H4 (cell line): Measurements from ENCODE around the gene UVRAG. TPM values are rescaled to one million over a fixed set of nuclear protein-coding genes. Genes with fewer than 3 reads are reported as not detected.
"Not testable (repeated sequence)": the region's sequence is repeated elsewhere in the genome, so short reads cannot be mapped to it uniquely, and the experiment has no call there.

Experiments used
- DNase-seq: peaks from one replicate; pipeline ENCODE4 v3.0.0-alpha.2; 2015; ENCODE audit warnings: low spot score
- total RNA-seq: library from RNA; depleted of rRNA; stranded (reverse); fragments of >200 nt; shearing (Covaris generic); gene quantifications from 2 replicates; pipeline ENCODE4 v1.2.3, GENCODE V29; 2014

Gene UVRAG
- total RNA-seq, 1 experiment from 2014 or later, result 10.0 TPM

DNA sequence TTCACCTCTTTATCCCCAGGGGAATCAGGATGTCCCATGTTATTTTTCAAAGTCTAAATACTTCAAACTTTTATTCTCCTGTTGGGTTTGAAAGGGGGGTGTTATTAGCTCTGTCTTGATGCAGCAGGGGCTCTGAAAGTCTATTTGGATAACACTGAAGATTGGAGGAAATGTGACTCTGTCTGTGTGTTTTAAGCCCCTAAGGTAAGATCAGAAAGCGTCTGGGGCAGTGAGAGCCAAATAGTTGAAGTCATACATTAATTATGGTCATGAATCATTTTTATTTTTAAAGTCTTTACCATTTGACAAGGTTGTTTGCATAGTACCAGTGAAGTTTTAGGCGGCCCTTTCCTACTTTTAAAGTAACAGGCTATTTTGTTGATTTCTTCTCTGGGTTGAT, 139.0 kb downstream of the UVRAG start:
- no peak for DNase-seq

DNA sequence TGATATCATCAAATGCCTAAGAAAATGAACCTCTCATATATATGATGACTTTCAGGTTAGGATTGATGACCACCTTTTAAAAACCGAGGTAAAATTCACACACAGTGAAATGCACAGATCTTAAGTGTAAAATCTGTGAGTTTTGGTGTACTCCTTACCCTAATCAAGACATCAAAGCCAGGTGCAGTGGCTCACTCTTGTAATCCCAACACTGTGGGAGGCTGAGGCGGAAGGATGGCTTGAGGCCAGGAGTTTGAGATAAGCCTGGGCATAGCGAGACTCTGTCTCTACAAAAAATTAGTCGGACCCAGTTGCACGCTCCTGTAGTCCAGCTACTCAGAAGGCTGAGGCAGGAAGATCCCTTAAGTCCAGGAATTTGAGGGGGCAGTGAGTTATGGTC, 140.4 kb downstream of the UVRAG start:
- no peak for DNase-seq

DNA sequence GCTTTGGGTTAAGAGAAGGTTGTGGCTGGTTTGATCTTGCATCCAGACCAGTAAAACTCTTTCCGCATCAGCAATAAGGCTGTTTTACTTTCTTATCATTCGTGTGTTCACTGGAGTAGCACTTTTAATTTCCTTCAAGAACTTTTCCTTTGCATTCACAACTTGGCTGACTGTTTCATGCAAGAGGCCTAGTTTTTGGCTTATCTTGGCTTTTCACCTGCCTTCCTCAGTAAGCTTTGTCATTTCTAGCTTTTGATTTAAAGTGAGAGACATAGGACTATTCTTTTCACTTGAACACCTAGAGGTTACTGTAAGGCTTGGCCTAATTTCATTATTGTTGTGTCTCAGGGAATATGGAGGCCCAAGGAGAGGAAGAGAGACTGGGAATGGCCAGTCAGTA, 144.5 kb downstream of the UVRAG start:
- DNase-seq, result no peak

DNA sequence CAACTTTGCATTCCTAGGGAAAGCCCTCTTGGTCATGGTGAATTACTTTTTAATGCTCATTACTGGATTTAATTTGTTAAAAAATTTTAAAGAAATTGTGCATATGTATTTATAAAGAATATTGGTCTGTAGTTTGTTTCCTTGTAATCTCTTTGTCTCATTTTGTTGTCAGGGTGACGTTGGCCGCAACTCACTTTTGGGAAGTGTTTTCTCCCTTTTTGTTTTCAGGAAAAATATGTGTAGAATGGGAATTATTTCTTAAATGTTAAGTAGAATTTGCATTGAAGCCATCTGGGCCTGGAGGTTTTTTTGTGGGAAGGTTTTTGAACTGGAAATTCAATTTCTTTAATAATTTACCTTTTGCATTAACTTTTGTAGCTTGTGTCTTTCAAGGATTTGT, 149.1 kb downstream of the UVRAG start:
- DNase-seq, result no peak

DNA sequence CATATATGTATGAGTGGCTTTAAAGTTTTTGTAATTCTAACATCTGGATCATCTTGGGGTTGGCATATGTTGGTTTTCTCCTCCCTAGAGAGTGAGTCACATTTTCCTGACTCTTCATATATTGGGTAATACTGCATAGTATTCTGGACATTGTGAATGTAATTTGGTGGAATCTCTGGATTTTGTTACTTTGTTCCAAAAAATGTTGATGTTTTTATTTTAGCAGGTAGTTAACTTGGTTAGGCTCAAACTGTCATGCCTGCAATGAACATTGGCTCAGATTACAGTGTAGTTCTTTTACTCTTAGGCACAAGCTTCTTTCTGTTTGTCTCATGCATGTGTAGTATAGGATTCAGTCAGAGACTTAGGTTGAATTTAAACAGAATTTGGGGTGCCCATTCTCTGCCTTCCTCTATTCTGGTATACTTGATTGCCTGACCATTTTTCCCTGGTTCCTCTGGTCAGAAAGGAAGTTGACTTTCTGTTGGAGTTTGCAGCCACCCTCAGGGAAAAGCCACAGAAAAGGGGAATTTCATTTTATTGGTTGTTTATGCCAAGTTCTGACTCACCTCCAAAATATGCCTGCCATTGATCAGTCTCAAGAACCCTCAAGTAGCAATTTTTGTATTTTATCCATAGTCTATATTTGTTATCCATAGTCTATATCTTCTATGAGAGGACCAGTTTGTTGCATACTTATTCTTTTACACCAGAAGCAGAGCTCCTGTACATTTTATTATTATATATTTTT, 151.7 kb downstream of the UVRAG start:
- DNase-seq, result peak; percentile 16

DNA sequence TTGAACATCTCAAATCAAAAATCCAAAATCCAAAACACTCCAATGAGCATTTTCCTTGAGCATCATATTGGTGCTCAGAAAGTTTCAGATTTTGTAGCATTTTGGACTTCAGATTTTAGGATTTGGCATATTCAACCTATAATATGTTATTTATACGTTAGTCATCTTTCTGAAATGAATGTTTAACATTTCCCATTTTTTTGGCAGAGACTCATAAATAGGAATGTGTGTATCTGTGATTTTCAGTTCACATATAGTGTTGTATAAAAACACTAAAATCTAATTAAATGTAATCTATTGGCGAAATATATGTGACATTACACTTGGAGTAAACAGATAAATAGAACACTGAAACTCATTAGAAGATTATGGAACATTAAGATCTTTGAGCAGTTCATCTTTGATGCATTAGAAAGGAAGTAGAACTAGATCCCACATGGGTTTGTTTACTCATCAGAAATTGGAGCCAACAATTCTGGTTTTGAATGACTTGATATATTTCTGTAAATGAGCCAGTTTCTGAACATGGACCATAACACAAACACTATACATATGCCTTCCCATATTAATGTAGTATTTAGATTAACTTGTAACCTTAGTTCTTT, 153.1 kb downstream of the UVRAG start:
- DNase-seq, result no peak

DNA sequence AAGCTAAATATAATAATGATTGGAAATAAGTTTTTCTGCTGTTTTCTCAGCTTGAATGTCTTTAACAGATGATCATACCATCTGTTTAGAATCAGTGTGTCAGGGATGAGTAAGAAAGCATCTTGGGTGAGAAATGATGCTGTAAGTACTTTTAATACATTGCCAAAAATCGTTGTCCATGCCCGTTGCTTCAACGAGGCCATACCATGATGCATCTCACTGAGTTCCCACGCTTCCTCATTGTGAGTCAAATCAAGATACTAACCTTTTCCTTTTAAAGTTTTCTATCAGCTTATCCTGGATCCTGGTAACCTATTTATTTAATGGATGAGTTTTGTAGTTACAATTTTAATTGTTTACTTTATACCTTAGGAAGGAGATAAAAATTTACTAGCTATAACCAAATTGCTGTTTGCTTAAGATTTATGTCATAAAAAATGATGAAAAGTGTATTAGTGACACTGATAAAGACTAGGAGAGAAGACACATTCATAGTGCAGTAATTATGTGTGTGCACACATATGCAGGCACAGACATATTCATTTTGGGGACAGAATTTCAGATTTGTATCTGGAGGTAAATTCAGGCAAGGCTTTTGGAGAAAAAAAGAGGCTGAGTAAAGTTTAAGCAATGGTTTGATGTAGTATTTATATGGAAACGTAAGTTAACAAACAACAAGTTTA, 154.8 kb downstream of the UVRAG start:
- DNase-seq, result no peak

DNA sequence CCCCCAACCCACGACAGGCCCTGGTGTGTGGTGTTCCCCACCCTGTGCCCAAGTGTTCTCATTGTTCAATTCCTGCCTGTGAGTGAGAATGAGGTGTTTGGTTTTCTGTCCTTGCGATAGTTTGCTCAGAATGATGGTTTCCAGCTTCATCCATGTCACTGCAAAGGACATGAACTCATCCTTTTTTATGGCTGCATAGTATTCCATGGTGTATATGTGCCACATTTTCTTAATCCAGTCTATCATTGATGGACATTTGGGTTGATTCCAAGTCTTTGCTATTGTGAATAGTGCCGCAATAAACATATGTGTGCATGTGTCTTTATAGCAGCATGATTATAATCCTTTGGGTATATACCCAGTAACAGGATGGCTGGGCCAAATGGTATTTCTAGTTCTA, 158.7 kb downstream of the UVRAG start:
- not testable (repeated sequence) for DNase-seq

DNA sequence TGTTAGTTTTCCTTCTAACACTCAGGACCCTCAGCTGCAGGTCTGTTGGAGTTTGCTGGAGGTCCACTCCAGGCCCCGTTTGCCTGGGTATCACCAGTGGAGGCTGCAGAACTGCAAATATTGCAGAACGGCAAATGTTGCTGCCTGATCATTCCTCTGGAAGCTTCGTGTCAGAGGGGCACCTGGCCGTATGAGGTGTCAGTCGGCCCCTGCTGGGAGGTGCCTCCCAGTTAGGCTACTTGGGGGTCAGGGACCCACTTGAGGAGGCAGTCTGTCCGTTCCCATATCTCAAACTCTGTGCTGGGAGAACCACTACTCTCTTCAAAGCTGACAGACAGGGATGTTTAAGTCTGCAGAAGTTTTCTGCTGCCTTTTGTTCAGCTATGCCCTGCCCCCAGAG, 164.1 kb downstream of the UVRAG start:
- not testable (repeated sequence) for DNase-seq

DNA sequence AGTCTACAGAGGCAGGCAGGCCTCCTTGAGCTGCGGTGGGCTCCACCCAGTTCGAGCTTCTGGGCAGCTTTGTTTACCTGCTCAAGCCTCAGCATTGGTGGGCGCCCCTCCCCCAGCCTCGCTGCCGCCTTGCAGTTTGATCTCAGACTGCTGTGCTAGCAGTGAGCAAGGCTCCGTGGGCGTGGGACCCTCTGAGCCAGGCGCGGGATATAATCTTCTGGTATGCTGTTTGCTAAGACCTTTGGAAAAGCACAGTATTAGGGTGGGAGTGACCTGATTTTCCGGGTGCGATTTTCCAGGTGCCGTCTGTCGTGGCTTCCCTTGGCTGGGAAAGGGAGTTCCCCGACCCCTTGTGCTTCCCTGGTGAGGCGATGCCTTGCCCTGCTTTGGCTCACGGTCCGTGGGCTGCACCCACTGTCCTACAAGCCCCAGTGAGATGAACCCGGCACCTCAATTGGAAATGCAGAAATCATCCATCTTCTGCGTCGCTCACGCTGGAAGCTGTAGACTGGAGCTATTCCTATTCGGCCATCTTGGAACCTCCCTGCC, 164.5 kb downstream of the UVRAG start:
- not testable (repeated sequence) for DNase-seq

DNA sequence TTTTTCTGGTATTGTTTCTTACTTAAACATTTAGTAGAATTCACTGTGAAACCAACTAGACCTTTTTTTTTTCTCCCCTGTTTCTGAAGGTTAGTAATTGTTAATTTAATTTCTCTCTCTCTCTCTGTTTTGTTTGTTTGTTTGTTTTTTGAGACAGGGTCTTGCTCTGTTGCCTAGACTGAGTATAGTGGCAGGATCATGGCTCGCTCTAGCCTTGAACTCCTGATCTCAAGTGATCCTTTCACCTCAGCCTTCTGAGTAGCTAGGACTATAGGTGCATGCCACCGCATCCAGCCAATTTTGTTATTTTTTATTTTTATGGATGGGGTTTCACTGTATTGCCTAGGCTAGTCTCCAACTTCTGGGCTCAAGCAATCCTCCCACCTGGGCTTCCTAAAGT, 165.0 kb downstream of the UVRAG start:
- DNase-seq, result no peak

DNA sequence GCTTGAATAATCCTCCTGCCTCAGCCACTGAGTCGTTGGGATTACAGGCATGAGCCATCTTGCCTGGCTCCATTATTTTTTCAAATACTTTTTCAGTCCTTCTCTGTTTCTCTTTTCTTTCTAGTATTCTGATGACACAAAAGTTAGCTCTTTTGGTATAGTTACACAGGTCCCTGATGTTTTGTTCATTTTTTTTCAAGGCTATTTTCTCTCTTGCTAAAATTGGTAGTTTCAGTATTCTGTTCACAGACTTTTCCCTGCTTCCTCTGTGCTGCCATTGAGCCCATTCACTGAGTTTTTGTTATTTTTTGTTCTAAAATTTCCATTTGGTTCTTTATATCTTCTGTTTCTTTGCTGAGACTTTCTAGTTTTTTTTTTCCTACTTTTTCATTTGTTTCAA, 166.5 kb downstream of the UVRAG start:
- DNase-seq, result no peak

DNA sequence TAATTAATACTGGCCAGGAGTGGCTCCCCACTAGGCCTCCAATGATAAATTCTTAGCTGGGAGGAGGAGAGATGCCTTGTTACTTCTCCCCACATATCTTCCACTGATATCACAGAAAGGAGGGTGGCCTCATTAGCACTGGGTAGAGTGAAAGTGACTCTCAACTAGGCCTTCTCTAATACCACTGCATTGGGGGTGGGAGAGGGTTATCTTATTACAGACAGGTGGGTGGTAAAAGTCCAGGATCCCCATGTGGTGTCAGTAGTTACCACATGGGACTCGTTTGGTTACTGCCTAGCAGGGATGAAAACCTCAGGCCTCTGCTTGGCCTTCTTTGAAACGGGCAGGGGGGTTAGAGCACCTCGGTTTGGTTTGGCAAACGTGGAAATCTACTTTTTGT, 167.3 kb downstream of the UVRAG start:
- no peak for DNase-seq

DNA sequence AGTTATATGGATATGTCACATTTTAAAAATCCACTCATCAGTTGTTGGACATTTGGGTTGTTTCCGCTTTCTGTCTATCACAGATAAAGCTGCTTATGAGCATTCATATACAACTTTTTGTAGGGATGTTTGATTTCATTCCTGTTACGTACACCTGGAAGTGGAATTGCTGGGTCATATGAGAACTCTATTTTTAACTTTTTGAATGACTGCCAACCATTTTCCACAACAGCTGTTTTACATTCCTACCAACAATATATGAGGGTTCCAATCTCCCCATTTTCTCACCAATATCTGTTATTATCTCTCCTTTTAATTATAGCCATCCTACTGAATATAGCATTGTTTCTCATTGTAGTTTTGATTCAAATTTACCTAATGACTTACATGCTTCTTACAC, 172.0 kb downstream of the UVRAG start:
- no peak for DNase-seq

DNA sequence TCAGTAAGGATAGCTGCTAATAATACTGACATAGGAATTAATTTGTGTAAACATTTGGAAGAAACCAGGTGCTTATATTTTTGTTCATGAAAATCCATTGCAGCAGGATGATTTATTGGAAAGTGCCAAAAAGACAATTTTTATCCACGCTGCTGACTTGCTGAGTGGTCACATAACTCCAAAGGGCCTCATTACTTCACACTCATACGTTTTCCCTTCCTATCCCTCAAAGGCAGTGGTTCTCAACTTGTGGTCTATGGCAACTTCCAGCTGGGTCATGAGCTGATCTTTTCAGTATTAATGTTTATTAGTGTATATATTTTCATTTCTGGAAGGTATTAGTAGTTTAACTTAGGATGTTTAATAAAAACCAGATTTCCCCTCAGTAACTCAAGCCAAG, 178.1 kb downstream of the UVRAG start:
- no peak for DNase-seq

DNA sequence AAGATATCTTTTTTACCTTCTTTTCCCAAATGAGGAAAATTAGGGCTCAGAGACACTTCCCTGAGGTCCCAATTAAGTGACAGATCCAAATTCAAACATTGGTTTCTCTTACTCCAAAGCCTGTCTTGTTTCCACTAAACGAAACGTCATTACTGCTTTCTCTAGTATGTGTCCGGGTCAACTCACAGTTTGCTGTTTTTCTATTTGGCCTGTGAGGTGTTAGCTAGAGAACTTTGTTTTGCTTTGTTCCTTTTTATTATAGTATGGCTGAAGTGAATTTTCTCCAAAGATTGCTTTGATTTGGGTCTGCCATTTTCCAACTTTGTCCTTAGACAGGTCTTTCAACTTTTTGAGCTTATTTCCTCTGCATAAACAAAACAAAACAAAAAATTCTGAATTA, 179.6 kb downstream of the UVRAG start:
- no peak for DNase-seq

DNA sequence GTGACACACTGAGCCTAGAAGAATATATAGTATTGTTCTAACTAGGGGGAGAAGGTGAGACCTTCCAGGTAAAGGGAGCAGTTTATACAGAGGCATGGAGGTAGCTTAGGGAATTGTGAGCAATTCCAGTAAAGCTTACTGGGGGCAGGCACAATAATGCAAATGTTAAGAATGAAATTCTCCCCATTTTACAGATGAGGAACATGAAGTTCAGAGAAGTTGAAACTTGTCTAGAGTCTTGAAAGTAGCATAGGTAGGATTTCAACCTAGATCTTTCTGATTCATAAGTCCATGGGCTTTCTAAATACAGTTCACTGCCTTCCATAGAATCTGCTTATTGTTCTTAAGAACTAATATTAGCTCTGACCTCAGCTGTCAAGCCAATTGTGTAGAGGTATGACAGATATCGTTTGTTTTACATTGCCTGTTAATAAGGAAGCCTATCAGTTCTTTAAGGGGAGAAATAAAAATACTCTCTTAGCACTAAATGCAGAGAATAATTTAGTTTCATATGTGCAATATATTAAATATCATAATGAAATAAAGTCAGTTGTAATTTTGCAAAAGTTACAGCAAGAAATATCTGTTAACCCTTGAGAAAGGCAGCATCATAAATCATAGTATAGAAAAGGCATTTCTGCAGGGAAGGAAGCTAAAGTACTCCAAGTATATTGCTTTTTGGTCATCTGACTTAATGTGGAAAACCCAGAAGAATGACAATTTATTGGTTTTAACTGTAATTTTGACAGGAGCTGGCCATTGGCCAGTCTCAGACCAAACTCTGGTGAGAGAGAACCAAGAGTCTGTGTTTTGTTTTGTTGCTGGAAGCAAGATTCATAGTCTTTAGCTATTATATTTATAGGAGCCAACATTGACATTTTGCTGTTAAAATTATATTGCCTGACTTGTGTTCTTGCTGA, 181.8 kb downstream of the UVRAG start:
- no peak for DNase-seq

DNA sequence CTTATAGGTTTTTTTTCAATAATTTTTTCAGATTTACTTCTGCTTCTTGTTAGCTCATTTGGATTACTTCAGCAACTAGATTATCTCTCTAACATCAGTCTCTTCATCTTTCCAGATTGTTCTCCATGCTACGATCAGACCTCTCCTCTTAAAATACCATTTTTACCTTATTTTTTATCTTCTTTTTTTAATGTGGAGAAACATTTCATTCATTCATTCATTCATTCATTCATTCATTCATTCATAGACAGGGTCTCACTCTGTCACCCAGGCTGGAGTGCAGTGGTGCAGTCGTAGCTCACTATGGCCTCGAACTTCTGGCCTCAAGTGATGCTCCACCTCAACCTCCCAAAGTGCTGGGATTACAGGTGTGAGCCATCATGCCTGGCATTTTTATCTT, 189.4 kb downstream of the UVRAG start:
- no peak for DNase-seq

DNA sequence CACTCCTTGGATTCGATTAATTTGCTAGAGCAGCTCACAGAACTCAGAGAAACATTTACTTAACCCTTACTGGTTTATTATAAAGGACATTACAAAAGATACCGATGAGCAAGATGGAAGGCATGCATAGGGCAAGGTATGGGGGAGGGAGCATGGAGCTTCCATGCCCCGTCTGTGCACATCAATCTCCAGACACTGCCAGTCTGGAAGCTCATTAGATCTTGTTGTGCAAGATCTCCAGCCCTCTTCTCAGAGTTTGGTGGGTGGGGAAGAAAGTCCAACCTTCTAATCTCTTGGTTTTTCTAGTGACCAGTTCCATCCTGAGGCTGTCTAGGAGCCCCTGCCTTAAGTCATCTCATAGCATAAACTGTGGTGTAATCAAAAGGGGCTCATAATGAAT, 190.7 kb downstream of the UVRAG start:
- DNase-seq, result no peak

DNA sequence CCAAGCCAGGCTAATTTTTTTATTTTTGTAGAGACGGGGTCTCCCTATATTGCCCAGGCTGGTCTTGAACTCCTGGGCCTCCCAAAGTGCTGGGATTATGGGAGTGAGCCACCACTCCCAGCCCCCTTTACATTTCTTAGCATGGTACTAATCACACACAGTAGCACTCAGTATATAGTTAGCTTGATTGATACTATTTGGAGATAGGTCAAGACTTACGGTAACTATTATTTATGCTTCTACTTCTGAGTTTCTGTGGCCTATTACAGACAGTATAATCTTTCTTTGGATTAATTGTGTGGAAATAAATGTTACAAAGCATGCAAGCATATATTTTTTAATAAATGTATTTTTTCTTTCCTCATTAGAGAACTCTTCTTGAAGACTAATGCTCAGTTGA, 192.2 kb downstream of the UVRAG start:
- no peak for DNase-seq

DNA sequence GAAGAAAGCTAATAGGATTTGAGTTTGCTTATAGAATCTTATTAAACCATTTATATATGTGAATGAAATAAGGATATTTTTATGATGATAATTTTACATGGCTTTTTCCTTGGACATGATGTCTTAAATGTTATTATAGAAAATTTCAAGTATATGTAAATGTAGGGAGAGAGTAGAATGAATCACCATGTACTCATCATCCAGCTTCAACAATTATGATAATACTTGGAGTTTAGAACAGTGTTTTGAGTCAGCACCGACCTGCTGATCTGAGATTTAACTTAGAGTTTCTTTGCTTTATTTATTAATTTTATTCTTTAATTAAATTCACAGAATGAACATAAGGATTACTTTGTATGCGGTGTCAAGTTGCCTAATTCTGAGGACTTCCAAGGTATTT, 193.5 kb downstream of the UVRAG start:
- no peak for DNase-seq

DNA sequence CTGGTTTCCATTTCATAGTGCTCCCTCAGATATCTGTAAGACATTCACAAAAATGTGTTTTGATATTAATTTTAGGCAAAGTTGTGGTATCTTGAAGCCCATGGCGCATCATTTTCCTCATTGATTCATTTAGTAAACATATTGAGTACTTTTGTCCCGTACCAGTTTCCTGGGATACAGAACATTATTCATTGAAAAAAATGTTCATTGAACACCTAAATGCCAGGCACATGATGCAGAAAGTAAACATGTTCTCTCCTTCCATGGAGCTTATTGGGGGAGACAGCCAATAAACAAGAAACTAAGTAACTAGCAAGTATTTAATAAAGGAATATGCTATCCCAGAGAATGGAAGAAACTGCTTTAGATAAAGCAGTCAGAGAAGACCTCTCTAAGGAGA, 195.0 kb downstream of the UVRAG start:
- DNase-seq, result no peak
